ENCODE results near the gene RIT2.

The RIT2 gene

GRCh38 chr18:43115076-43115921 lies at the start of gene RIT2:
RIT2 (minus strand) TSS chr18:43115685.
- TF ChIP-seq, protein P1, sequence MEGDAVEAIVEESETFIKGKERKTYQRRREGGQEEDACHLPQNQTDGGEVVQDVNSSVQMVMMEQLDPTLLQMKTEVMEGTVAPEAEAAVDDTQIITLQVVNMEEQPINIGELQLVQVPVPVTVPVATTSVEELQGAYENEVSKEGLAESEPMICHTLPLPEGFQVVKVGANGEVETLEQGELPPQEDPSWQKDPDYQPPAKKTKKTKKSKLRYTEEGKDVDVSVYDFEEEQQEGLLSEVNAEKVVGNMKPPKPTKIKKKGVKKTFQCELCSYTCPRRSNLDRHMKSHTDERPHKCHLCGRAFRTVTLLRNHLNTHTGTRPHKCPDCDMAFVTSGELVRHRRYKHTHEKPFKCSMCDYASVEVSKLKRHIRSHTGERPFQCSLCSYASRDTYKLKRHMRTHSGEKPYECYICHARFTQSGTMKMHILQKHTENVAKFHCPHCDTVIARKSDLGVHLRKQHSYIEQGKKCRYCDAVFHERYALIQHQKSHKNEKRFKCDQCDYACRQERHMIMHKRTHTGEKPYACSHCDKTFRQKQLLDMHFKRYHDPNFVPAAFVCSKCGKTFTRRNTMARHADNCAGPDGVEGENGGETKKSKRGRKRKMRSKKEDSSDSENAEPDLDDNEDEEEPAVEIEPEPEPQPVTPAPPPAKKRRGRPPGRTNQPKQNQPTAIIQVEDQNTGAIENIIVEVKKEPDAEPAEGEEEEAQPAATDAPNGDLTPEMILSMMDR (IDR thresholded peaks at IDR 0.05), result no peak

GRCh38 chr18:43161528-43161927 lies 46.0 kb upstream of the RIT2 start:
- TF ChIP-seq, protein P1 (IDR thresholded peaks at IDR 0.05), result no peak

DNA sequence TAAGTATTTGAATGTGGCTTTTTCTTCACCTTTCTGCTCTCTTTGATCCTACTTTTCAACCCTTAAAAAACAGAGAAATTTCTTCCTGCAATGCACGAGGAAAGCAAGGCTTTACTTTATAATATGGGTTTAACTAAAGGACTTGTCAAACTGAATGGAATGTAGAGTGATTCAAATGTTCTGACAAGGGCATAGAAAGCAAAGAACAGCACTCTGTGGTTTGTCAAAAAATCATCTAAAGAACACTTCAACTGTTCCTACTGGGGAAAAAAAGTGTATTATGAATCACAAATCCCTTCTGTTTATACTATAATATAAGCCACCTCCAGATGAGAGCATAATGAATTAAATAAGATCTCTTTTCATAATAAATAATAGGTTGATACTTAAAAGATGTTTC lies 45.0 kb upstream of the RIT2 start:
- TF ChIP-seq, protein P1 (IDR thresholded peaks at IDR 0.05), result no peak

GRCh38 chr18:43159926-43160325 lies 44.4 kb upstream of the RIT2 start:
- TF ChIP-seq, protein P1 (IDR thresholded peaks at IDR 0.05), result no peak

DNA sequence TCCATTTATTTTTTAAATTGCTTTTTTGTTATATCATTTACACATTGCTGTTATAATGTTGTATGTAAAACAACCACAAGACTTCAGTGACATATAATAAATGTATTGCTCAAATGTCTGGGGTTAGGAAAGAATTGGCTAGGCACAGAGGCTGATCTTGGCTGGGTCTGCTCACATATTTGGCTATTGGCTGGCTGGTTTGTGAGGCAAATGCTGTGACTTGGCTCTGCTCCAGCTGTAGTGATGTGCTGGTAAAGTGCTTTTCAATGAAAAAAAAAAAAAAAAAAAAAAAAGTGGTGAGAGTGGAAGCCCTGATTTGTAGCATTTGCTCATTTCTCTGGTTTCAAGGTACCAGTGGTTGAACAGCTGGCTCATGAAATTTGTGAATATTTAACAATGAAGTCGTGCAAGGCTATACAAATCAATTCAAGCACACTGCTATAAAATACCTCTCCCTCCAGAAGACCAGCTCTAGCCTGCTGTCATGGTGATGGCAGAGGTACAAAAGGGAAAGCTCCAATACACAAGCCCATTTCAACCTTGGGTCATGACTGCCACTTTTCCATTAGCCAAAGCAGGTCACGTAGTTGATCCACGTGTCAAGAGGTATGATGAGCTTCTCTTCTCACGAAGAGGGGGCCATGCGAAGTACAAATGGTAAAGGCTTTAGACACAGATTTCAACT lies 43.7 kb upstream of the RIT2 start:
- TF ChIP-seq, protein P1 (IDR thresholded peaks at IDR 0.05), result no peak

DNA sequence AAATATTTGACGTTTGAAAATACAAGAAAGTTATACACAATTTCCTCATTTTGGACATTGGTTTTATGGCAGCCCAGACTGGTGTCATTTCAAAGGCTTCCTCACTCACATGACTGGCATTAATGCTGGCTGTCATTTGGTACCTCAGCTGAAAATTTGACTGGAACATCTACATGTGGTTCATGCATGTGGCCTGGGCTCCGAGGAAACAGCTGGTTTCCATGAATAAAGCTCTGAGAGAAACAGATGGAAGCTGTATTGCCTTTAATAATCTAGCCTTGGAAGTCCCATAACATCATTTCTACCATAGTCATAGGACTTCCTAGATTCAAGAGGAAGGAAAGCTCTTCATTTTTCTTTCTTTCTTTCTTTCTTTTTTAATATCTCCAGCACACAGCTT lies 42.9 kb upstream of the RIT2 start:
- TF ChIP-seq, protein P1 (IDR thresholded peaks at IDR 0.05), result no peak

DNA sequence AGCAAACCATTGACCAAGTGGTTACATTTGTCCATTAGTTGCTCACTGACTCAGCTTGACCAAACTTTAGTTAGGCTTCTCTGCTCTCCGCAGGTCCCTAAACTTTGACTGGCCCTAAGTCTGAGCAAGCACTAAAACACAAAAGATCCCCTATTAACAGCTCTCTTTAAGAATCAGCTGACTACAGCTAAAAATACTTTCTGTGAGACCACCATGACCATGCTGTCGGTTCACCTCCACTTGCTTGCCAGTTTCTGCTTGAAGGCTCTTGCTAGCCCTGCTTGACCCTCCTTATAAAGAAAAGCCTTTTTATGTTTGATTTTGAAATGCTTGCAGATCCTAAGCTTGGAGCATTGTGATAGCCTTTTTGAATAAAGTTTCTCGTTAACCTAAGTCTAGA lies 40.4 kb upstream of the RIT2 start:
- TF ChIP-seq, protein P1 (IDR thresholded peaks at IDR 0.05), result no peak
